HG03135 (cell line): ENCODE results near the gene NPIPA1.
"Not testable (repeated sequence)": the region's sequence is repeated elsewhere in the genome, so short reads cannot be mapped to it uniquely, and the experiment has no call there.

Source experiments
- ATAC-seq: cut with Tn5 transposase; IDR thresholded peaks from one replicate; pipeline ENCODE4 v1.9.1; 2021; ENCODE audit warnings: mild to moderate bottlenecking, moderate library complexity; ENCODE audit not compliant: unreplicated experiment

The NPIPA1 gene

GRCh38 chr16:14937143-14937542, at the start of gene NPIPA1:
Gene NPIPA1, plus strand, starts transcription at chr16:14937443. Its CDS starts 0 bp downstream, at chr16:14937443.
- ATAC-seq: not testable (repeated sequence)

- not testable (repeated sequence) for ATAC-seq
Measured at GRCh38 chr16:14892111-14892510, 45.1 kb upstream of the NPIPA1 start.

GRCh38 chr16:14895382-14895781, 41.9 kb upstream of the NPIPA1 start:
- ATAC-seq: not testable (repeated sequence)

GRCh38 chr16:14896023-14896422, 41.2 kb upstream of the NPIPA1 start:
- ATAC-seq: not testable (repeated sequence)

GRCh38 chr16:14897006-14897664, 40.1 kb upstream of the NPIPA1 start:
- not testable (repeated sequence) for ATAC-seq

- ATAC-seq: not testable (repeated sequence)
Measured at GRCh38 chr16:14898162-14898561, 39.1 kb upstream of the NPIPA1 start.

GRCh38 chr16:14903191-14903957, 33.9 kb upstream of the NPIPA1 start:
- not testable (repeated sequence) for ATAC-seq

- ATAC-seq: not testable (repeated sequence)
Measured at GRCh38 chr16:14909744-14910143, 27.5 kb upstream of the NPIPA1 start.

- peak; percentile 71 for ATAC-seq
Measured at GRCh38 chr16:14910833-14911629, 26.2 kb upstream of the NPIPA1 start.

GRCh38 chr16:14911954-14912353, 25.3 kb upstream of the NPIPA1 start:
- ATAC-seq: not testable (repeated sequence)

- not testable (repeated sequence) for ATAC-seq
Measured at GRCh38 chr16:14912588-14912987, 24.7 kb upstream of the NPIPA1 start.

- not testable (repeated sequence) for ATAC-seq
Measured at GRCh38 chr16:14918504-14918903, 18.7 kb upstream of the NPIPA1 start.

GRCh38 chr16:14919837-14920600, 17.2 kb upstream of the NPIPA1 start:
- ATAC-seq: not testable (repeated sequence)

GRCh38 chr16:14922285-14922684, 15.0 kb upstream of the NPIPA1 start:
- not testable (repeated sequence) for ATAC-seq

GRCh38 chr16:14922968-14923367, 14.3 kb upstream of the NPIPA1 start:
- not testable (repeated sequence) for ATAC-seq

GRCh38 chr16:14923394-14924088, 13.7 kb upstream of the NPIPA1 start:
- ATAC-seq: not testable (repeated sequence)

GRCh38 chr16:14924359-14924758, 12.9 kb upstream of the NPIPA1 start:
- ATAC-seq: not testable (repeated sequence)

GRCh38 chr16:14924982-14925381, 12.3 kb upstream of the NPIPA1 start:
- ATAC-seq: not testable (repeated sequence)

GRCh38 chr16:14928064-14928714, 9.1 kb upstream of the NPIPA1 start:
- not testable (repeated sequence) for ATAC-seq
